Renal pelvis (tissue), 4 donors: Measurements from ENCODE around the gene SPAG8. TPM values are rescaled to one million over a fixed set of nuclear protein-coding genes. Genes with fewer than 3 reads are reported as not detected.

ENCODE experiments used
- DNase-seq: peaks from one replicate; pipeline ENCODE4 v3.0.0-alpha.2; 2013
- polyA plus RNA-seq, 3 donors: library from polyadenylated mRNA; unstranded; fragments of 120-200 nt; gene quantifications; one replicate each; pipeline ENCODE4 v1.2.1, GENCODE V29; 2013; ENCODE audit not compliant: insufficient read length in 3 of 3

The SPAG8 gene
- polyA plus RNA-seq, 3 donors: 5.5 to 8.6 (median 6.0) TPM

- DNase-seq: no peak
Measured at GRCh38 chr9:35774907-35775635, 37.0 kb downstream of the SPAG8 start.

GRCh38 chr9:35771943-35772342 lies 40.1 kb downstream of the SPAG8 start:
- no peak for DNase-seq

GRCh38 chr9:35771534-35771933 lies 40.5 kb downstream of the SPAG8 start:
- DNase-seq: no peak

- DNase-seq: no peak
Measured at GRCh38 chr9:35771075-35771433, 41.0 kb downstream of the SPAG8 start.

GRCh38 chr9:35769763-35770162 lies 42.3 kb downstream of the SPAG8 start:
- no peak for DNase-seq

- no peak for DNase-seq
Measured at GRCh38 chr9:35767458-35767857, 44.6 kb downstream of the SPAG8 start.

GRCh38 chr9:35766997-35767396 lies 45.1 kb downstream of the SPAG8 start:
- DNase-seq: no peak

GRCh38 chr9:35763803-35764202 lies 48.3 kb downstream of the SPAG8 start:
- no peak for DNase-seq

GRCh38 chr9:35763181-35763580 lies 48.9 kb downstream of the SPAG8 start:
- no peak for DNase-seq

- DNase-seq: peak; percentile 38
Measured at GRCh38 chr9:35760651-35761050, 51.4 kb downstream of the SPAG8 start.

- DNase-seq: no peak
Measured at GRCh38 chr9:35759795-35760194, 52.3 kb downstream of the SPAG8 start.

Other genes starting within 250 kb of the SPAG8 start
- gene TESK1, start 207.0 kb downstream of the SPAG8 start, polyA plus RNA-seq: 10 to 100 TPM; 44.2 to 46.7 (median 46.4) TPM
- 1 to 10 TPM; 2.8 to 4.5 (median 4.1) TPM for gene CD72, start 193.8 kb downstream of the SPAG8 start, polyA plus RNA-seq
- gene SIT1, start 161.3 kb downstream of the SPAG8 start, polyA plus RNA-seq: under 1 TPM; 0.32 to 0.58 (median 0.33) TPM
- gene RMRP, start 154.2 kb downstream of the SPAG8 start, polyA plus RNA-seq: not detected
- gene CCDC107, start 154.0 kb downstream of the SPAG8 start, polyA plus RNA-seq: 10 to 100 TPM; 16.9 to 21.1 (median 18.5) TPM
- 10 to 100 TPM in 2 of 3 donors, 1 to 10 TPM in 1; 8.7 to 14.0 (median 12.9) TPM for gene ARHGEF39, start 147.1 kb downstream of the SPAG8 start, polyA plus RNA-seq
- under 1 TPM; 0.34 to 0.94 (median 0.57) TPM for gene CA9, start 138.3 kb downstream of the SPAG8 start, polyA plus RNA-seq
- 100 to 1,000 TPM; 142 to 173 (median 160) TPM for gene TPM2, start 122.3 kb downstream of the SPAG8 start, polyA plus RNA-seq
- 100 to 1,000 TPM; 164 to 188 (median 181) TPM for gene TLN1, start 80.1 kb downstream of the SPAG8 start, polyA plus RNA-seq
- 10 to 100 TPM; 40.1 to 42.5 (median 40.9) TPM for gene CREB3, start 79.6 kb downstream of the SPAG8 start, polyA plus RNA-seq
- 100 to 1,000 TPM in 2 of 3 donors, 10 to 100 TPM in 1; 94.4 to 139 (median 127) TPM for gene GBA2, start 63.0 kb downstream of the SPAG8 start, polyA plus RNA-seq
- 10 to 100 TPM; 28.7 to 31.8 (median 31.1) TPM for gene RGP1, start 63.0 kb downstream of the SPAG8 start, polyA plus RNA-seq
- 1 to 10 TPM in 1 of 3 donors, under 1 TPM in 1, not detected in 1; 0.70 to 1.3 TPM for gene MSMP, start 58.0 kb downstream of the SPAG8 start, polyA plus RNA-seq
- 10 to 100 TPM; 24.5 to 29.4 (median 28.2) TPM for gene NPR2, start 20.7 kb downstream of the SPAG8 start, polyA plus RNA-seq
- gene HINT2, start 2.8 kb upstream of the SPAG8 start, polyA plus RNA-seq: 10 to 100 TPM; 51.8 to 60.2 (median 59.5) TPM
- gene FAM221B, start 16.5 kb upstream of the SPAG8 start, polyA plus RNA-seq: under 1 TPM; 0.09 to 0.41 (median 0.12) TPM
- gene TMEM8B, start 17.0 kb upstream of the SPAG8 start, polyA plus RNA-seq: 10 to 100 TPM; 30.2 to 36.2 (median 31.1) TPM
- gene OR13J1, start 58.1 kb upstream of the SPAG8 start, polyA plus RNA-seq: under 1 TPM in 2 of 3 donors, not detected in 1; 0.06 to 0.22 TPM
- under 1 TPM in 1 of 3 donors, not detected in 2; 0.64 TPM for gene HRCT1, start 93.9 kb upstream of the SPAG8 start, polyA plus RNA-seq
- 1 to 10 TPM; 1.3 to 1.9 (median 1.8) TPM for gene SPAAR, start 97.2 kb upstream of the SPAG8 start, polyA plus RNA-seq
- not detected for gene OR2S2, start 145.9 kb upstream of the SPAG8 start, polyA plus RNA-seq
- gene RECK, start 224.7 kb upstream of the SPAG8 start, polyA plus RNA-seq: 10 to 100 TPM; 25.4 to 28.1 (median 26.5) TPM